ENCODE measurements around the gene KCNH4.

DNA sequence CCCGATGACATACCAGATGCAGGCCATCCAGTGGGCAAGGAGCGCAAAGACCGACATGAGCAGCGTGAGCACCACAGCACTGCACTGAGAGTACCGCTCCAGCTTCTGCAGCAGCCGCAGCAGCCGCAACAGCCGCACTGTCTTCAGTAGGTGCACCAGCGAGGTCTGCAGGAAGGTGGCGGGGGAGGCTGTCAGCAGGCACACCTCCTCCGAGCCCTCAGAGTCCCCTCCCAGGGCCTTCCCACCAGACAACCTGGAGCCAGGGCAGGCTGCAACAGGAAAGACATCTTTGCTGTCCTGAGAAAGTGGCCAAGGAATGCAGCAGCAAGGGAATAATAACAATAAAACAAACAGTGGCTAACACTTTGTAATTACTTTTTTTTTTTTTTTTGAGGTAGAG lies 9.1 kb downstream of the KCNH4 start:
- TF ChIP-seq POLR2A (IDR thresholded peaks at IDR 0.05) (no peak), EP300 (IDR thresholded peaks at IDR 0.05; ENCODE audit: low read depth) (no peak), POLR2AphosphoS5 (IDR thresholded peaks at IDR 0.05) (no peak)
- TF ChIP-seq, protein P1, sequence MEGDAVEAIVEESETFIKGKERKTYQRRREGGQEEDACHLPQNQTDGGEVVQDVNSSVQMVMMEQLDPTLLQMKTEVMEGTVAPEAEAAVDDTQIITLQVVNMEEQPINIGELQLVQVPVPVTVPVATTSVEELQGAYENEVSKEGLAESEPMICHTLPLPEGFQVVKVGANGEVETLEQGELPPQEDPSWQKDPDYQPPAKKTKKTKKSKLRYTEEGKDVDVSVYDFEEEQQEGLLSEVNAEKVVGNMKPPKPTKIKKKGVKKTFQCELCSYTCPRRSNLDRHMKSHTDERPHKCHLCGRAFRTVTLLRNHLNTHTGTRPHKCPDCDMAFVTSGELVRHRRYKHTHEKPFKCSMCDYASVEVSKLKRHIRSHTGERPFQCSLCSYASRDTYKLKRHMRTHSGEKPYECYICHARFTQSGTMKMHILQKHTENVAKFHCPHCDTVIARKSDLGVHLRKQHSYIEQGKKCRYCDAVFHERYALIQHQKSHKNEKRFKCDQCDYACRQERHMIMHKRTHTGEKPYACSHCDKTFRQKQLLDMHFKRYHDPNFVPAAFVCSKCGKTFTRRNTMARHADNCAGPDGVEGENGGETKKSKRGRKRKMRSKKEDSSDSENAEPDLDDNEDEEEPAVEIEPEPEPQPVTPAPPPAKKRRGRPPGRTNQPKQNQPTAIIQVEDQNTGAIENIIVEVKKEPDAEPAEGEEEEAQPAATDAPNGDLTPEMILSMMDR (IDR thresholded peaks at IDR 0.05), result no peak

Data from transverse colon (tissue), 4 donors.